BE2C (cell line): ENCODE measurements around the gene CC2D1A.
"Not testable (repeated sequence)": the region's sequence is repeated elsewhere in the genome, so short reads cannot be mapped to it uniquely, and the experiment has no call there.

Experiments
- DNase-seq: peaks from one replicate; pipeline ENCODE4 v3.0.0-alpha.2; 2020
- H3K27me3 ChIP-seq: fragments of 250-450 bp; sonication (Bioruptor Pico); 2 replicates; pipeline ENCODE4 v1.5.1; 2020; ENCODE audit warnings: mild to moderate bottlenecking
- H3K36me3 ChIP-seq: fragments of 250-450 bp; sonication (Bioruptor Pico); 2 replicates; pipeline ENCODE4 v1.5.1; 2020; ENCODE audit warnings: mild to moderate bottlenecking
- H3K4me1 ChIP-seq: fragments of 250-450 bp; sonication (Bioruptor Pico); 2 replicates; pipeline ENCODE4 v1.5.1; 2020
- H3K4me3 ChIP-seq: 2 replicates; pipeline ENCODE4 v1.5.1; 2011; ENCODE audit warnings: low read depth, low read length
- H3K9me3 ChIP-seq: fragments of 250-450 bp; sonication (Bioruptor Pico); 2 replicates; pipeline ENCODE4 v1.5.1; 2020
- TF ChIP-seq, protein P1 (sequence below): IDR thresholded peaks from 2 replicates; pipeline ENCODE4 v1.5.1; 2012; ENCODE audit warnings: mild to moderate bottlenecking, low read depth, low read length

CC2D1A gene

GRCh38 chr19:13965926-13966683 lies 60.1 kb downstream of the CC2D1A start:
- no peaks in the 10 kb centered on the region for H3K4me1 ChIP-seq
- TF ChIP-seq, protein P1, sequence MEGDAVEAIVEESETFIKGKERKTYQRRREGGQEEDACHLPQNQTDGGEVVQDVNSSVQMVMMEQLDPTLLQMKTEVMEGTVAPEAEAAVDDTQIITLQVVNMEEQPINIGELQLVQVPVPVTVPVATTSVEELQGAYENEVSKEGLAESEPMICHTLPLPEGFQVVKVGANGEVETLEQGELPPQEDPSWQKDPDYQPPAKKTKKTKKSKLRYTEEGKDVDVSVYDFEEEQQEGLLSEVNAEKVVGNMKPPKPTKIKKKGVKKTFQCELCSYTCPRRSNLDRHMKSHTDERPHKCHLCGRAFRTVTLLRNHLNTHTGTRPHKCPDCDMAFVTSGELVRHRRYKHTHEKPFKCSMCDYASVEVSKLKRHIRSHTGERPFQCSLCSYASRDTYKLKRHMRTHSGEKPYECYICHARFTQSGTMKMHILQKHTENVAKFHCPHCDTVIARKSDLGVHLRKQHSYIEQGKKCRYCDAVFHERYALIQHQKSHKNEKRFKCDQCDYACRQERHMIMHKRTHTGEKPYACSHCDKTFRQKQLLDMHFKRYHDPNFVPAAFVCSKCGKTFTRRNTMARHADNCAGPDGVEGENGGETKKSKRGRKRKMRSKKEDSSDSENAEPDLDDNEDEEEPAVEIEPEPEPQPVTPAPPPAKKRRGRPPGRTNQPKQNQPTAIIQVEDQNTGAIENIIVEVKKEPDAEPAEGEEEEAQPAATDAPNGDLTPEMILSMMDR = no peak
- H3K9me3 ChIP-seq = no peaks in the 10 kb centered on the region
- DNase-seq = no peak
- peaks cover 29% of the 10 kb centered on the region for H3K36me3 ChIP-seq
- H3K4me3 ChIP-seq = no peak overlapping the region
- H3K27me3 ChIP-seq = no peaks in the 10 kb centered on the region

DNA sequence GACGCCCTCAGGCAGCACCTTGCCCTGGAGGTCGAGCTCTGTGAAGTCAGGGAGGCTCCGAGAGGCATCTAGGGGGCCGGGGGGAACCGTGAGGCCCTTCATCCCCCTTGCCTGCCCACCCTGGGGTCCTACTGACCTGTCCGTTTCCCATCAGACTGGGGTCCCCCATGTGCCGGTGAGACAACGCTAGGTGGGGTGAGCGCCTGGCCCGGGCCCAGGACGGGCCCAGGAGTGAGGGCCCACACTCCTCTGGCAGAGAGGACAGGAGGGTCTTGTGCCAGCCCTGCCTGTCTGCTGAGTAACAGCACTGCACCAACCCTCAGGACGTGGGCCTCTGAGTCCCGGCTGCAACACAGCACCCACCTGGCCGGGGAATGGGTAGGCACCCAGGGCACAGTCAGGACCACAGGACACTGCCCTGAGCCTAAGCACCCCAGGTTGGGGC lies 60.7 kb downstream of the CC2D1A start:
- H3K9me3 ChIP-seq = no peaks in the 10 kb centered on the region
- no peak for DNase-seq
- H3K27me3 ChIP-seq = no peaks in the 10 kb centered on the region
- no peak overlapping the region for H3K4me3 ChIP-seq
- no peaks in the 10 kb centered on the region for H3K4me1 ChIP-seq
- TF ChIP-seq, protein P1 = no peak
- H3K36me3 ChIP-seq = peaks cover 26% of the 10 kb centered on the region

GRCh38 chr19:13967206-13967605 lies 61.2 kb downstream of the CC2D1A start:
- H3K4me3 ChIP-seq, DNase-seq, H3K27me3 ChIP-seq, H3K9me3 ChIP-seq, H3K4me1 ChIP-seq: not testable (repeated sequence)
- peaks cover 26% of the 10 kb centered on the region for H3K36me3 ChIP-seq

GRCh38 chr19:13968383-13968935 lies 62.5 kb downstream of the CC2D1A start:
- no peaks in the 10 kb centered on the region for H3K4me1 ChIP-seq
- DNase-seq = no peak
- H3K4me3 ChIP-seq = no peak overlapping the region
- H3K36me3 ChIP-seq = peaks cover 22% of the 10 kb centered on the region
- no peaks in the 10 kb centered on the region for H3K27me3 ChIP-seq
- TF ChIP-seq, protein P1 = no peak
- no peaks in the 10 kb centered on the region for H3K9me3 ChIP-seq

GRCh38 chr19:13968999-13969398 lies 63.0 kb downstream of the CC2D1A start:
- Histone ChIP-seq H3K36me3 (peaks cover 22% of the 10 kb centered on the region), H3K4me3 (no peak overlapping the region), H3K4me1 (no peaks in the 10 kb centered on the region), H3K9me3 (no peaks in the 10 kb centered on the region), H3K27me3 (no peaks in the 10 kb centered on the region)
- TF ChIP-seq, protein P1 = no peak
- no peak for DNase-seq

- H3K4me3 ChIP-seq = no peak overlapping the region
- TF ChIP-seq, protein P1 = no peak
- H3K36me3 ChIP-seq = peaks cover 22% of the 10 kb centered on the region
- H3K27me3 ChIP-seq = no peaks in the 10 kb centered on the region
- no peak for DNase-seq
- H3K9me3 ChIP-seq = no peaks in the 10 kb centered on the region
- H3K4me1 ChIP-seq = no peaks in the 10 kb centered on the region
These were observed 63.9 kb downstream of the CC2D1A start for GRCh38 chr19:13969897-13970296.

GRCh38 chr19:13971868-13972267 lies 65.9 kb downstream of the CC2D1A start:
- not testable (repeated sequence) for H3K4me3 ChIP-seq

More at GRCh38 chr19:13971868-13972267, 65.9 kb downstream of the CC2D1A start:
- DNase-seq, H3K4me1 ChIP-seq, H3K9me3 ChIP-seq, H3K27me3 ChIP-seq: not testable (repeated sequence)
- H3K36me3 ChIP-seq = peaks cover 17% of the 10 kb centered on the region
